Smooth muscle cell of the brain vasculature (primary cell): ENCODE results near the gene NDUFAF7.
"Not testable (repeated sequence)": the region's sequence is repeated elsewhere in the genome, so short reads cannot be mapped to it uniquely, and the experiment has no call there.

Source experiments
- DNase-seq: peaks from one replicate; pipeline ENCODE4 v3.0.0-alpha.2; 2012; ENCODE audit warnings: low read depth, low spot score

NDUFAF7 gene

DNA sequence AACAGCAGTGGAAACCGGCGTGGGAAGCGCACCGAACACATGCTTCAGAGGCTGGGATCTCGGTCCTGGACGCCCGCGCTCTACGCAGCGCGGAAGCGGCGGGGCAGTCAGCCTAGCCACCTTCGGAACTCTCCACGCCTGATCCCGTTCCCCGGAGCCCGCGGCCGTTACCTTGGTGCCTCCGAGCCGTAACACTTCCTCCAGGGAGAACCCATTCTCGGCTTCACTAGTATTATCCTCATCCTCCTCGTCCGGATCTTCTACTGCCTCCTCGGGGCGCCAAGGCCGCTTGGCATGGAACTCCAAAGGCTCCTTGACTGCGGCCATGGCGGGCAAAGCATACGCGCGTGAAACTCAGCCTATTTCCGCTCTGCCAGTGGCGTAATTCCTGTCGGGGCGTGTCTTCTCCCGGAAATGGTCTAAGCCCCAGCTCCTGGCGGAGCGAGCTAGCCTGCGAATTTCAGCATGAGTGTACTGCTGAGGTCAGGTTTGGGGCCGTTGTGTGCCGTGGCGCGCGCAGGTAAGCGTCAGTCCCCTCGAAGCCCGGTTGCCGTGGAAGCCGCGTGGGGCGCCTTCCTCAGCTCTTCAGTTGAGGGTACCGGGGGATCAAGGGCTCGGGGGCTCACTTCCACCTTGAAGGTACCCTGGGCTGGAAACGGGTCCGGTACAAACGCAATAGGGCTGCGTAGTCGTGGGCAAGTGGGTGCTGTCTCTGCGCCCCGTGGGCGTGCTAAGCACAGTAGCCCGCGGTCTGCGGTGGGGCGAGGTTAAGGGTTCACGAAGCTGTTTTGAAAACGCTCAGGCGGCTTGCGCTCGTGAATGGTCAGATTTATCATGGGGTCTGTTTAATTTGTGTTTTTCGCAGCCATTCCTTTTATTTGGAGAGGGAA is at the start of gene NDUFAF7, which contains the start of gene CEBPZ:
NDUFAF7 (plus strand) TSS at position 418 of the 890 bp plus-strand sequence; CDS start at position 466, 48 bp downstream.
CEBPZ (minus strand) TSS at position 356 of the 890 bp plus-strand sequence; CDS start at position 327, 29 bp downstream.
- peak; percentile 72 for DNase-seq

DNA sequence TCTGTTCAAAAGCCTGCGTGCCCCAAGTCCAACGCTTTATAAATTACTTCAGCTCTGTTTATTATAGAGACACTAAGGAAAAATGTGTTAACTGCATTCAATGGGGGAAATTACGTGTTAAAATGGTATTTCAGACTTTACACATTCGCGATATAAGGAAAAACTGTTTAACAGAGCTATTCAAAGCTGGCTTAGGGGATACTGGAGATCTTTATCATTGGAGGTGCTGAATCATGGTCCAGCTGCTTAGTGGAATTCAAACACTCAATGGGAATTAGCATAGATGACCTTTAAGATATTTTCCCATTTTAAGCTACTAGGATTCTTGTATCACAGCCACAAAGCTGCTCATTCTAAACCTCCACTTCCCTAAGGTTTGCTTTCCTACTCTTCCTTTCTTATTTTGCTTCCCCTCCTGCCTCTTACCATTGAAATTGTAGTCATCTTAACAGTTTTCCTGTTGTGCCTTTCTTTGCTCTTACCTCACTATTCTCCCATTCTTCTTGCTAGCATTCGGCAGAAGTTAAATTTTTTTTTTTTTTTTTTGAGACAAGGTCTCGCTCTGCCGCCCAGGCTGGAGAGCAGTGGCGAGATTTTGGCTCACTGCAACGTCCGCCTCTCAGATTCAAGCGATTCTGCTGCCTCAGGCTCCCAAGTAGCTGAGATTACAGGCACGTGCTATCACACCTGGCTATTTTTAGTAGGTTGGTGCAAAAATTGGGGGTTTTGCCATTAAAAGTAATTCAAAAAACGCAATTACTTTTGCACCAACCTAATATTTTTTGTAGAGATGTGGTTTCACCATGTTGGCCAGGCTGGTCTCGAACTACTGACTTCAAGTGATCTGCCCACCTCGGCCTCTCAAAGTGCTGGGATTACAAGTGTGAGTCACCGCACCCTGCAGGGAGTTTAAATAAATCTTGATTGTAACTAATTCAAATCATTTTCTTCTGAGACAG is 49.5 kb upstream of the NDUFAF7 start:
- DNase-seq: no peak

DNA sequence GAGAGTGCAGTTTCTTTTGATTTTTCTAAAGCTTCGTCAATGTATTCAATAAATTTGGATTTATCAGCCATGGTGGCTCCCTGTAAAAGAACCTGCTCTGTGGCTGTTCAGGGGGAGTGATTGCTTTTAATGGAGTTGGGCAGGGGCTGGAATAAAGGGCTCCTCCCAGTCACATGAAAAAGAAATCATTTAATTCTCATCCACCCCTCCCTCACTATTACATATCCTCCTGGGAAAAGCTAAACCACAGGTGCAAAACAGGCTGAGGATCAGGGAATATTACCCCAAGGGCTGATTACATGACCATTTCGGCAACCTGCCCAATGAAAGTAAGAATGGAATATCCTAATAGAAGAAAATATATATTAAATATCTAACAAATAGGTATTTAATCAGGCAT is 42.9 kb upstream of the NDUFAF7 start, which contains the start of gene SULT6B1:
SULT6B1 (minus strand) TSS at position 101 of the 400 bp plus-strand sequence; CDS start at position 71, 30 bp downstream.
- no peak for DNase-seq

- DNase-seq: peak; percentile 66
Observed at GRCh38 chr2:37189452-37190153, 41.9 kb upstream of the NDUFAF7 start.

DNA sequence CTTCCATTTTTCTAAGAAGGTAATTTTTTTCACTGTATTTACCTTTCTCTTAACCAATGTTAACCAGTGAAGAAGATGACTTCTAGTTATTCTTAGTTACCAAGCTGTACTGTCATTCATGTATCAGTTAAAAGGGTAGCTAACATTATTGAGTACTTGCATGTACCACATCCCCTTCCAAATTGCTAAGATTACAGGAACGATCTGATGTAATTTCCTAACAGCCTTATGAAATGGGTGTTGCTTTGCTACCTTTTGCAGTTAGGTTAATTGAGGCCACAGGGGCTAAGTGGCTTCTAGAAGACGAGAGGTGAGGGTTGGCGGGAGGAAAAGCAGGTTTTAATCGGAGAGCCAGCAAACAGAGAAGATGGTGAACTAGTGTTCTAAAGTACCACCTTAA is 41.2 kb upstream of the NDUFAF7 start:
- no peak for DNase-seq

DNA sequence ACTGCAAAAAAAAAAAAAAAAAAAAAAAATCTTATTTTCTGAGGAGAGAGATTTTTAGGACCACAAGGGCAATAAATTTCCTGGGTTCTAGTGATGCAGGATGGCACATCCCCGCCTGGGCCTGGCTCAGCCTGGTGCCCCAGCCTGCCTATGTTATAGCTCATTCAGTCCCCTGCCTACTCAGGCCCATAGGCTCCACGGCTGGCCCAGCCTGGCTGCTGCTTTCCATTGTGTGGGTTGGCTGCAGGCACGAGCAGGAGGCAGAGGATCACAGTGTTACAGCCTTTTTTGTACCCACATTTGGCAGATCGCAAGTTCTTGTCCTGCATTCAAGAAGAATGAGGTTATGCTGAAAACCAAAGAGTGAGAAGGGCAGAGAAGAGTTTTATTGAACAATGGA is 40.2 kb upstream of the NDUFAF7 start:
- DNase-seq: no peak

GRCh38 chr2:37191747-37192146 is 39.7 kb upstream of the NDUFAF7 start:
- DNase-seq: no peak

- DNase-seq: no peak
Observed at GRCh38 chr2:37192551-37192950, 38.9 kb upstream of the NDUFAF7 start.

DNA sequence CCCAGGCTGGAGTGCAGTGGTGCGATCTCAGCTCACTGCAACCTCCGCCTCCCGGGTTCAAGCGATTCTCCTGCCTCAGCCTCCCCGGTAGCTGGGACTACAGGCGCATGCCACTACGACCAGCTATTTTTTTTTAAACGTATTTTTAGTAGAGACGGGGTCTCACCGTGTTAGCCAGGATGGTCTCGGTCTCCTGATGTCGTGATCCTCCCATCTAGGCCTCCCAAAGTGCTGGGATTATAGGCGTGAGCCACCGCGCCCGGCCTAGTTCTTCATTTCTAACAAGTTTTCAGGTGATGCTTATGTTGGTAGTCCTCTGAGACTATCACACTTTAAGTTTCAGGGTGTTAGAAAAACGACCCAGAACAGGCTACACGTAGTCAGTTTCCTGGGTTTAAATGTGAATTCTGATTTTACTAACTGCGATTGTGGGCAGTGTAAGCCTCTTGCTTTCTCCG is 35.6 kb upstream of the NDUFAF7 start:
- DNase-seq: not testable (repeated sequence)

GRCh38 chr2:37196320-37197195 is 34.9 kb upstream of the NDUFAF7 start, which contains the start of gene CEBPZOS:
Gene CEBPZOS, plus strand, starts transcription at chr2:37196496. Its CDS starts 3,209 bp downstream, at chr2:37199705.
- DNase-seq: no peak

- DNase-seq: no peak
Observed at GRCh38 chr2:37198681-37199065, 32.8 kb upstream of the NDUFAF7 start.

DNA sequence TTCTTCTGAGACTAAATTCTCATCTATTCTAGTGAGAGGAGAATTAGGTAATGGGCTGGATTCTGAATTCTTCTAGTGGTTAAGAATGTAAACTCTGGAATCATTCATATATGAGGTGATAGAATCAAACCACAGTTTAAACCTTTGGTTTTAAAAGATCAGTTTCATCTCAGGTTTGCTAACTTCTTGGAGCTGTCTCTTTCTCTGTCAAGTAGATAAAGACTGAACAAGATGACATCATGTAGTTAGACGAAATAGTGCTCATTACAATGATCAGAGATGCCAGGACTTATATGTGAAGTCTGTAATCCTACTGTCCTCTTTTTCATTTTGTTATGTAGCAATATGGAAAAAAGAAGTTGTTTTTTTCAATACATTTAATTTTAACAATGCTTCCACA is 30.2 kb upstream of the NDUFAF7 start:
- DNase-seq: no peak

- DNase-seq: no peak
Observed at GRCh38 chr2:37201766-37202165, 29.7 kb upstream of the NDUFAF7 start.

GRCh38 chr2:37203708-37204107 is 27.8 kb upstream of the NDUFAF7 start:
- no peak for DNase-seq

DNA sequence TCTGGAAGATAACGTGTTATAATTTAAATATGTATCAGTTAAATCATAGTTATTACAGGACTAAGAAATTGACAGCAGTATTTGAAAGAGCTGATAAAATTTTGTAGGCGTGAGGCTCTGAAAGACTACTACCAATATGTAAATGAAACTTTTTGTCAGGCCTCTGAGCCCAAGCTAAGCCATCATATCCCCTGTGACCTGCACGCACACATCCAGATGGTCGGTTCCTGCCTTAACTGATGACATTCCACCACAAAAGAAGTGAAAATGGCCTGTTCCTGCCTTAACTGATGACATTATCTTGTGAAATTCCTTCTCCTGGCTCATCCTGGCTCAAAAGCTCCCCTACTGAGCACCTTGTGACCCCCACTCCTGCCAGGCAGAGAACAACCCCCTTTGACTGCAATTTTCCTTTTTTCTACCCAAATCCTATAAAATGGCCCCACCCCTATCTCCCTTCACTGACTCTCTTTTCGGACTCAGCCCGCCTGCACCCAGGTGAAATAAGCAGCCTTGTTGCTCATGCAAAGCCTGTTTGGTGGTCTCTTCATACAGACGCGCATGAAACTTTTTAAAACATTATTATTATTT is 26.3 kb upstream of the NDUFAF7 start:
- not testable (repeated sequence) for DNase-seq

DNA sequence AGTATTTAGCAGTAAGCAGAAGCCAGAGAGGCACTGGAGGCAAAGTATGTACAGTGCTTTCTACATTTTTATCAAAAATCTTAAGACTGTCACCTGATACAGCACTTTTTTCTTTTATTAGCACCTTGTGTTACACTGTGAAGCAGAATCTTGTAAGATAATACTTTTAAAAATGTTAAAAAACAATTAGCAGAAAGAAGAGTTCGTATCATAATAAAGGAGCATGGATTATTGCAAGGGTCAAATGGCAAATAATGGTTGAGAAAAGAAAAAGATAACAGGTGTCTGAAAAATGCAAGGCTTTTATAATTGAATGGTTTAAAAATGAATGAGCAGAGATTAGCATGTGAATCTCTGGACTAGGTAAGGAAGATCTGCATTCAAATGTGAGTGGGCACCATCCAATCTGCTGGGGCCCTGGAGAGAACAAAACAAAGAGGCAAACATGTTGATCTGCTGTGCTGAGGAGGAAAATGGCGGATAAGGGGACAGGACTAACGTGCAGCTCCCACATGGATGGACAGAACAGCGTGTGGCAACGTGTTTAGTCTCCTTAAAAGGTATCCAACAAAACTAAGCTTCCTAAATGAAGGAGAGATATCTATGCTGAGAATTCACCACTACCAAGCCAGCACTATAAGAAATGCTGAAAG is 25.6 kb upstream of the NDUFAF7 start:
- DNase-seq: no peak

- not testable (repeated sequence) for DNase-seq
Observed at GRCh38 chr2:37206760-37207159, 24.7 kb upstream of the NDUFAF7 start.

DNA sequence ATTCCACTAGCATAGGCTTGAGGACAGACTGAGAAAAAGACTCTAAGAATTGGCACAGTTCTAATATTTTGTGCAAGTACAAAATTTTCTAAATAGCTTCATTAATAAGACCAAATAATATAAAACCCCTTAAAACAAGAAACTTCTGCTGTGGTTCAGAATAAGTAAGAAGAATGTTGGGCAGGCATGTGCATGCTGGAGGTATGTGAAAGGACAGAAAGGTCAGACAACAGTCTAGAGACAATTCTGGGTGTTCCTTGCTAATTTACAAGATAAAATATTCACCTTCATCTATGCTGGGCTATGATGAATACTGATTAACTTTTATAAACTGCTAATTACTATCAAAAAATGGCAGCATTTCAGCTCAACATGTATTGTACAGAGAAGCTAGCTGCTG is 20.2 kb upstream of the NDUFAF7 start:
- no peak for DNase-seq

GRCh38 chr2:37211939-37212338 is 19.5 kb upstream of the NDUFAF7 start:
- DNase-seq: no peak
